ENCODE results near the gene VPS41.

VPS41 gene

GRCh38 chr7:38674513-38674912 lies 234.5 kb downstream of the VPS41 start:
- DNase-seq (ENCODE audit: low read depth in 1 of 2, low spot score in 1 of 2): no peak

- no peak for DNase-seq (ENCODE audit: low read depth in 1 of 2, low spot score in 1 of 2)
Observed at GRCh38 chr7:38673795-38674194, 235.2 kb downstream of the VPS41 start.

All from stimulated activated CD4-positive, alpha-beta T cell treated with anti-CD3 and anti-CD28 coated beads, Interleukin-15, amount 100 ng/mL, for 1 hour (primary cell).